ENCODE data around the gene B4GALNT3.

The B4GALNT3 gene

GRCh38 chr12:530821-531220, 71.1 kb downstream of the B4GALNT3 start:
- no peak for DNase-seq (ENCODE audit: low spot score)
- Histone ChIP-seq H3K4me3 (no peak overlapping the region), H3K27ac (no peak overlapping the region)
- no peak for TF ChIP-seq CTCF (IDR thresholded peaks at IDR 0.05)

GRCh38 chr12:531951-532585, 72.3 kb downstream of the B4GALNT3 start:
- no peak for DNase-seq (ENCODE audit: low spot score)
- Histone ChIP-seq H3K27ac (no peak overlapping the region), H3K4me3 (no peak overlapping the region)
- TF ChIP-seq CTCF (IDR thresholded peaks at IDR 0.05): no peak

- no peak for TF ChIP-seq CTCF (IDR thresholded peaks at IDR 0.05)
- no peak for DNase-seq (ENCODE audit: low spot score)
- H3K27ac ChIP-seq: no peak overlapping the region
Observed at GRCh38 chr12:532908-533565, 73.3 kb downstream of the B4GALNT3 start.

GRCh38 chr12:533718-534117, 74.0 kb downstream of the B4GALNT3 start:
- Histone ChIP-seq H3K4me3 (no peak overlapping the region), H3K27ac (no peak overlapping the region)
- TF ChIP-seq CTCF (IDR thresholded peaks at IDR 0.05): no peak
- DNase-seq (ENCODE audit: low spot score): no peak

More at GRCh38 chr12:532908-533565, 73.3 kb downstream of the B4GALNT3 start:
- no peak overlapping the region for H3K4me3 ChIP-seq

- TF ChIP-seq CTCF (IDR thresholded peaks at IDR 0.05): no peak
- Histone ChIP-seq H3K27ac (no peak overlapping the region), H3K4me3 (no peak overlapping the region)
- no peak for DNase-seq (ENCODE audit: low spot score)
Observed at GRCh38 chr12:534216-534615, 74.5 kb downstream of the B4GALNT3 start.

GRCh38 chr12:535396-535795, 75.7 kb downstream of the B4GALNT3 start:
- no peak overlapping the region for H3K4me3 ChIP-seq
- DNase-seq (ENCODE audit: low spot score): no peak
- H3K27ac ChIP-seq: no peak overlapping the region
- TF ChIP-seq CTCF (IDR thresholded peaks at IDR 0.05): no peak

GRCh38 chr12:536751-537245, 77.1 kb downstream of the B4GALNT3 start:
- DNase-seq (ENCODE audit: low spot score): no peak
- H3K27ac ChIP-seq: no peak overlapping the region
- no peak overlapping the region for H3K4me3 ChIP-seq
- TF ChIP-seq CTCF (IDR thresholded peaks at IDR 0.05): no peak
